SK-N-SH (cell line): ENCODE measurements around the gene LPP. TPM values are rescaled to one million over a fixed set of nuclear protein-coding genes. Genes with fewer than 3 reads are reported as not detected.

Experiments used
- CTCF ChIA-PET: fragments of 300-600, 350-600 bp; formaldehyde crosslinking; extraction: SDS; loops from one replicate; lab custom pipeline; 2021; lab: Yijun Ruan, JAX
- POLR2A ChIA-PET: fragments of 350-600 bp; sonication (Branson Sonifier 250); formaldehyde crosslinking; extraction: SDS; loops from one replicate; lab custom pipeline; 2020; ENCODE audit warnings: antibody characterized with exemption, inconsistent platforms; lab: Yijun Ruan, JAX
- DNase-seq: peaks from one replicate; pipeline ENCODE4 v3.0.0; 2012
- H2AFZ ChIP-seq: fragments of 200-600 bp; sonication (generic); 2 replicates; pipeline ENCODE4 v1.8.1; 2016; ENCODE audit warnings: antibody characterized with exemption, mild to moderate bottlenecking, low read depth
- H3F3A ChIP-seq: fragments of 200-600 bp; sonication (generic); replicated peaks from 2 replicates; pipeline ENCODE3; 2016; ENCODE audit warnings: antibody characterized with exemption, mild to moderate bottlenecking; ENCODE audit not compliant: insufficient read depth
- H3K27ac ChIP-seq, 2 experiments: fragments of 200-500 bp in 1 of 2; fragments of 200-600 bp in 1 of 2; sonication (Bioruptor generic) in 1 of 2; sonication (generic), shearing (Covaris generic) in 1 of 2; 2 replicates each; pipeline versions ENCODE4 v1.5.1 to v1.6.1; 2014 to 2016; ENCODE audit warnings: low read depth in 2 of 2, inconsistent platforms in 1 of 2, low read length in 1 of 2, mild to moderate bottlenecking in 1 of 2, mixed read lengths in 1 of 2
- H3K27me3 ChIP-seq: fragments of 200-600 bp; sonication (generic), shearing (Covaris generic); 2 replicates; pipeline ENCODE4 v1.6.1; 2016; ENCODE audit warnings: mixed run types; ENCODE audit not compliant: insufficient read depth
- H3K36me3 ChIP-seq, 2 experiments: fragments of 200-500 bp in 1 of 2; fragments of 200-600 bp in 1 of 2; sonication (Bioruptor generic) in 1 of 2; sonication (generic) in 1 of 2; replicated peaks in 1 of 2; 2 replicates each; pipeline versions ENCODE3 to v1.5.1; 2014 to 2016; ENCODE audit warnings: low read length in 1 of 2, mild to moderate bottlenecking in 1 of 2; ENCODE audit not compliant: insufficient read depth in 2 of 2, control insufficient read depth in 1 of 2
- H3K4me1 ChIP-seq, 2 experiments: fragments of 200-500 bp in 1 of 2; fragments of 200-600 bp in 1 of 2; sonication (Bioruptor generic) in 1 of 2; sonication (generic), shearing (Covaris generic) in 1 of 2; 2 replicates each; pipeline versions ENCODE4 v1.5.1 to v1.6.1; 2014 to 2016; ENCODE audit warnings: low read depth in 1 of 2, low read length in 1 of 2, mixed run types in 1 of 2; ENCODE audit not compliant: insufficient read depth in 2 of 2, control insufficient read depth in 1 of 2
- H3K4me2 ChIP-seq: fragments of 200-600 bp; sonication (generic), shearing (Covaris generic); 2 replicates; pipeline ENCODE4 v1.6.1; 2017; ENCODE audit warnings: mixed run types
- H3K4me3 ChIP-seq, 2 experiments: fragments of 200-500 bp in 1 of 2; fragments of 200-600 bp in 1 of 2; sonication (Bioruptor generic) in 1 of 2; sonication (generic), shearing (Covaris generic) in 1 of 2; 2 replicates each; pipeline versions ENCODE4 v1.5.1 to v1.8.1; 2014 to 2016; ENCODE audit warnings: low read depth in 2 of 2, inconsistent platforms in 1 of 2, low read length in 1 of 2, mild to moderate bottlenecking in 1 of 2, mixed read lengths in 1 of 2, moderate library complexity in 1 of 2
- H3K79me2 ChIP-seq: fragments of 200-600 bp; sonication (generic); 2 replicates; pipeline ENCODE4 v1.8.1; 2017; ENCODE audit warnings: mild to moderate bottlenecking; ENCODE audit not compliant: insufficient read depth
- H3K9ac ChIP-seq: fragments of 200-600 bp; sonication (generic); 2 replicates; pipeline ENCODE4 v1.6.1; 2017; ENCODE audit warnings: mixed run types
- H3K9me2 ChIP-seq: fragments of 200-600 bp; sonication (generic); 2 replicates; pipeline ENCODE4 v1.6.1; 2017; ENCODE audit warnings: mixed run types
- H3K9me3 ChIP-seq: fragments of 200-600 bp; sonication (generic); 2 replicates; pipeline ENCODE4 v1.6.1; 2017; ENCODE audit warnings: mixed run types, mild to moderate bottlenecking, moderate library complexity
- H4K20me1 ChIP-seq: fragments of 200-600 bp; sonication (generic); 2 replicates; pipeline ENCODE4 v1.6.1; 2017; ENCODE audit warnings: mild to moderate bottlenecking, mixed run types; ENCODE audit not compliant: insufficient read depth
- CHD2 ChIP-seq: fragments of 150-350 bp; IDR thresholded peaks from 2 replicates; pipeline ENCODE4 v1.6.1; 2018; ENCODE audit warnings: low read length; ENCODE audit not compliant: partially characterized antibody
- CTCF ChIP-seq: fragments of 200-600 bp; sonication (generic); IDR thresholded peaks from 2 replicates; pipeline ENCODE4 v1.6.1; 2017; ENCODE audit warnings: antibody characterized with exemption, mild to moderate bottlenecking, moderate library complexity
- EP300 ChIP-seq, 2 experiments: IDR thresholded peaks; 2 replicates each; pipeline versions ENCODE4 v1.4.0 to v1.6.1; 2012; ENCODE audit warnings: borderline replicate concordance in 1 of 2, low read depth in 1 of 2, low read length in 1 of 2
- EZH2phosphoT487 ChIP-seq: fragments of 200-600 bp; sonication (generic); IDR thresholded peaks from 2 replicates; pipeline ENCODE4 v1.6.1; 2017; ENCODE audit warnings: low read depth, mixed run types, mild to moderate bottlenecking, antibody characterized with exemption, moderate library complexity, borderline replicate concordance
- FOSL2 ChIP-seq: IDR thresholded peaks from 2 replicates; pipeline ENCODE4 v1.4.0; 2012; ENCODE audit warnings: low read depth, mild to moderate bottlenecking, moderate library complexity, borderline replicate concordance
- FOXJ3 ChIP-seq: sonication (generic); formaldehyde crosslinking; IDR thresholded peaks from 2 replicates; pipeline ENCODE4 v1.5.1; 2020; ENCODE audit warnings: mild to moderate bottlenecking, missing genetic modification reagents
- GATA2 ChIP-seq: sonication (generic); formaldehyde crosslinking; IDR thresholded peaks from 2 replicates; pipeline ENCODE4 v1.5.0; 2020; ENCODE audit warnings: mild to moderate bottlenecking, missing genetic modification reagents
- JUND ChIP-seq: IDR thresholded peaks from 2 replicates; pipeline ENCODE4 v1.4.0; 2012
- MXI1 ChIP-seq: IDR thresholded peaks from 2 replicates; pipeline ENCODE4 v1.6.1; 2012; ENCODE audit warnings: mild to moderate bottlenecking, low read depth, low read length, improper control_type of control experiment
- NFIC ChIP-seq: IDR thresholded peaks from 2 replicates; pipeline ENCODE4 v1.4.0; 2012; ENCODE audit warnings: borderline replicate concordance
- NRF1 ChIP-seq: IDR thresholded peaks from 2 replicates; pipeline ENCODE4 v1.6.1; 2012; ENCODE audit warnings: low read depth, mild to moderate bottlenecking, low read length
- PBX3 ChIP-seq: IDR thresholded peaks from 2 replicates; pipeline ENCODE4; 2012
- RCOR1 ChIP-seq: fragments of 150-350 bp; IDR thresholded peaks from 2 replicates; pipeline ENCODE4 v1.6.1; 2017; ENCODE audit warnings: antibody characterized with exemption, low read length
- RFX5 ChIP-seq: IDR thresholded peaks from 2 replicates; pipeline ENCODE4 v1.6.1; 2012; ENCODE audit warnings: mild to moderate bottlenecking, improper control_type of control experiment, low read length
- RXRA ChIP-seq: IDR thresholded peaks from 2 replicates; pipeline ENCODE4 v1.4.0; 2012; ENCODE audit warnings: low read depth, mild to moderate bottlenecking, borderline replicate concordance
- SIN3A ChIP-seq: IDR thresholded peaks from 2 replicates; pipeline ENCODE4 v1.6.1; 2012; ENCODE audit warnings: low read depth, mild to moderate bottlenecking, low read length, moderate library complexity, borderline replicate concordance
- TAF1 ChIP-seq: IDR thresholded peaks from 2 replicates; pipeline ENCODE4 v1.6.1; 2012; ENCODE audit warnings: low read depth, mild to moderate bottlenecking, low read length, moderate library complexity, borderline replicate concordance
- TEAD4 ChIP-seq: IDR thresholded peaks from 2 replicates; pipeline ENCODE4 v1.4.0; 2012; ENCODE audit warnings: mild to moderate bottlenecking, borderline replicate concordance; ENCODE audit not compliant: insufficient read depth
- USF1 ChIP-seq: IDR thresholded peaks from 2 replicates; pipeline ENCODE4 v1.4.0; 2012; ENCODE audit warnings: low read depth, borderline replicate concordance
- USF2 ChIP-seq: fragments of 150-350 bp; IDR thresholded peaks from 2 replicates; pipeline ENCODE4 v1.6.1; 2017; ENCODE audit warnings: antibody characterized with exemption, low read length, low read depth, borderline replicate concordance
- YY1 ChIP-seq: IDR thresholded peaks from 2 replicates; pipeline ENCODE4 v1.4.0; 2012; ENCODE audit warnings: low read depth, mild to moderate bottlenecking
- ZBTB33 ChIP-seq: IDR thresholded peaks from 2 replicates; pipeline ENCODE4 v1.4.0; 2012; ENCODE audit warnings: low read depth, borderline replicate concordance
- WGBS: methylation state at CpG from one replicate; pipeline ENCODE4 v1.1.6; 2017; ENCODE audit warnings: low lambda C conversion rate; 5-methylcytosine and 5-hydroxymethylcytosine counted together
- polyA plus RNA-seq, 3 experiments: library from polyadenylated mRNA; depleted of rRNA; stranded (reverse); fragments of >200 nt; gene quantifications; 2 replicates each; pipeline ENCODE4 v1.2.3, GENCODE V29; 2012

Gene LPP
- polyA plus RNA-seq, 1 of the 3 experiments (the other 2 are of a cell fraction), result 6.6 TPM

- TF ChIP-seq CTCF, result no peak
- TF ChIP-seq GATA2 (CRISPR knock-in tag), result no peak
- no peak for TF ChIP-seq FOSL2
- TF ChIP-seq PBX3, result no peak
- no peak for TF ChIP-seq NFIC
- no peak for TF ChIP-seq RXRA
- no peak for TF ChIP-seq SIN3A
- TF ChIP-seq RCOR1, result no peak
- no peak for TF ChIP-seq TAF1
- TF ChIP-seq MXI1, result no peak
- TF ChIP-seq EZH2phosphoT487, result no peak
- DNase-seq, result no peak
- no peak overlapping the region for H3K4me2 ChIP-seq
- H3K9me2 ChIP-seq, result no peaks in the 10 kb centered on the region
- H3K36me3 ChIP-seq, result no peaks in the 10 kb centered on the region
- H3K79me2 ChIP-seq, result peaks cover 7% of the 10 kb centered on the region
- CTCF ChIA-PET, result no interaction called here
- H3F3A ChIP-seq, result peaks cover 4% of the 10 kb centered on the region
- H3K4me1 ChIP-seq, result peaks cover 0 to 25% of the 10 kb centered on the region in 2 experiments; a peak in 2 of 4 replicates
- POLR2A ChIA-PET, result no interaction called here
- H3K9me3 ChIP-seq, result no peaks in the 10 kb centered on the region
- H3K4me3 ChIP-seq, result no peak overlapping the region
- no peaks in the 10 kb centered on the region for H3K27me3 ChIP-seq
- H3K9ac ChIP-seq, result no peak overlapping the region
- no peak overlapping the region for H3K27ac ChIP-seq
- H4K20me1 ChIP-seq, result no peaks in the 10 kb centered on the region
- 100% methylated on average over 1 of the region's 1 CpG for WGBS
- H2AFZ ChIP-seq, result no peak overlapping the region
Observed at GRCh38 chr3:188819939-188820338, 666.0 kb downstream of the LPP start.

GRCh38 chr3:188822004-188822403 lies 668.0 kb downstream of the LPP start:
- Histone ChIP-seq H3K27me3 (no peaks in the 10 kb centered on the region), H4K20me1 (no peaks in the 10 kb centered on the region), H3K79me2 (no peaks in the 10 kb centered on the region; the same call in none of the 2 replicates), H3K9me3 (no peaks in the 10 kb centered on the region), H2AFZ (no peak overlapping the region), H3K9ac (no peak overlapping the region), H3K4me1 (peaks cover 0 to 15% of the 10 kb centered on the region in 2 experiments; a peak in 2 of 4 replicates), H3F3A (no peaks in the 10 kb centered on the region), H3K36me3 (no peaks in the 10 kb centered on the region), H3K4me3 (no peak overlapping the region), H3K9me2 (no peaks in the 10 kb centered on the region), H3K4me2 (no peak overlapping the region), H3K27ac (no peak overlapping the region)
- CTCF ChIA-PET, result no interaction called here
- no peak for DNase-seq
- POLR2A ChIA-PET, result no interaction called here
- 81% methylated on average over 4 of the region's 4 CpGs for WGBS
- TF ChIP-seq CHD2, result no peak
- no peak for TF ChIP-seq EP300 (IDR thresholded peaks at IDR 0.05; ENCODE audit: borderline replicate concordance in 1 of 2, low read depth in 1 of 2, low read length in 1 of 2)
- no peak for TF ChIP-seq RCOR1
- no peak for TF ChIP-seq USF1
- no peak for TF ChIP-seq NRF1
- TF ChIP-seq USF2, result no peak
- no peak for TF ChIP-seq ZBTB33
- no peak for TF ChIP-seq YY1
- no peak for TF ChIP-seq RXRA
- no peak for TF ChIP-seq JUND
- no peak for TF ChIP-seq FOXJ3 (CRISPR knock-in tag)
- TF ChIP-seq RFX5, result no peak
- no peak for TF ChIP-seq EZH2phosphoT487
- no peak for TF ChIP-seq MXI1
- TF ChIP-seq TEAD4, result no peak
- TF ChIP-seq TAF1, result no peak
